Measurements from ENCODE around the gene ZNF211. TPM values are rescaled to one million over a fixed set of nuclear protein-coding genes. Genes with fewer than 3 reads are reported as not detected.

Gene ZNF211
- total RNA-seq, 1 donor from 2014 or later, result 26.5 TPM

DNA sequence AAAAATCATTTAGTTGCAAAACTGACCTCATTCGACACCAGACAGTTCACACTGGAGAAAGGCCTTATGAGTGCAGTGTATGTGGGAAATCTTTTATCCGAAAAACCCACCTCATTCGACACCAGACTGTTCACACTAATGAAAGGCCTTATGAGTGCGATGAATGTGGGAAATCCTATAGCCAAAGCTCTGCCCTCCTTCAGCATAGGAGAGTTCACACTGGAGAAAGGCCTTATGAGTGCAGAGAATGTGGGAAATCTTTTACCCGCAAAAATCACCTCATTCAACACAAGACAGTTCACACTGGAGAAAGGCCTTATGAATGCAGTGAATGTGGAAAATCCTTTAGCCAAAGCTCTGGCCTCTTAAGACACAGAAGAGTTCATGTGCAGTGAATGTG is 26.0 kb upstream of the ZNF211 start:
- peaks cover 59% of the 10 kb centered on the region for H3K36me3 Mint-ChIP-seq
- no peak overlapping the region for H3K4me3 Mint-ChIP-seq
- no peaks in the 10 kb centered on the region for H3K27me3 Mint-ChIP-seq
- no peak overlapping the region for H3K27ac Mint-ChIP-seq
- peaks cover 27% of the 10 kb centered on the region for H3K9me3 Mint-ChIP-seq
- DNase-seq (ENCODE audit: extremely low spot score, unreplicated experiment), result no peak
- TF ChIP-seq, protein P1, sequence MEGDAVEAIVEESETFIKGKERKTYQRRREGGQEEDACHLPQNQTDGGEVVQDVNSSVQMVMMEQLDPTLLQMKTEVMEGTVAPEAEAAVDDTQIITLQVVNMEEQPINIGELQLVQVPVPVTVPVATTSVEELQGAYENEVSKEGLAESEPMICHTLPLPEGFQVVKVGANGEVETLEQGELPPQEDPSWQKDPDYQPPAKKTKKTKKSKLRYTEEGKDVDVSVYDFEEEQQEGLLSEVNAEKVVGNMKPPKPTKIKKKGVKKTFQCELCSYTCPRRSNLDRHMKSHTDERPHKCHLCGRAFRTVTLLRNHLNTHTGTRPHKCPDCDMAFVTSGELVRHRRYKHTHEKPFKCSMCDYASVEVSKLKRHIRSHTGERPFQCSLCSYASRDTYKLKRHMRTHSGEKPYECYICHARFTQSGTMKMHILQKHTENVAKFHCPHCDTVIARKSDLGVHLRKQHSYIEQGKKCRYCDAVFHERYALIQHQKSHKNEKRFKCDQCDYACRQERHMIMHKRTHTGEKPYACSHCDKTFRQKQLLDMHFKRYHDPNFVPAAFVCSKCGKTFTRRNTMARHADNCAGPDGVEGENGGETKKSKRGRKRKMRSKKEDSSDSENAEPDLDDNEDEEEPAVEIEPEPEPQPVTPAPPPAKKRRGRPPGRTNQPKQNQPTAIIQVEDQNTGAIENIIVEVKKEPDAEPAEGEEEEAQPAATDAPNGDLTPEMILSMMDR (conservative IDR thresholded peaks at IDR 0.05), result no peak
- no peaks in the 10 kb centered on the region for H3K4me1 Mint-ChIP-seq (ENCODE audit: unreplicated experiment)

DNA sequence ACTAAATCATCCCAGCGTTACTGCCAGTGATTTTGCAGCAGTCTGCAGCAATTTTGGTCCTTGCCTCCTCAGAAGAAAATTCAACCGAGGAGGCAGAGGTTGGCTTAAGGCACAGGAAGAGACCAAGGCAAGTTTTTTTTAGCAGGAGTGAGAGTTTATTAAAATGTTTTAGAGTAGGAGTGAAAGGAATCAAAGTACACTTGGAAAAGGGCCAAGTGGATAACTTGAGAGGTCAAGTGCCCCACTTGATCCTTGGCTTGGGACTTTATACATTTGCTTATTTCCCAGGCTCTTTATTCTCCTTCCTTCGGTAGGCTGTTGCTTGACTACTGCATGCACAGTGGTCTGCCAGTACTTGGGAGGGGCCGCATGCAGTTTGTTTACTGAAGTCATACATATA is 21.9 kb upstream of the ZNF211 start:
- no peaks in the 10 kb centered on the region for H3K27me3 Mint-ChIP-seq
- peaks cover 41% of the 10 kb centered on the region for H3K36me3 Mint-ChIP-seq
- H3K9me3 Mint-ChIP-seq, result peaks cover 15% of the 10 kb centered on the region
- DNase-seq (ENCODE audit: extremely low spot score, unreplicated experiment), result no peak
- no peak overlapping the region for H3K4me3 Mint-ChIP-seq
- peaks cover 8% of the 10 kb centered on the region for H3K4me1 Mint-ChIP-seq (ENCODE audit: unreplicated experiment)
- H3K27ac Mint-ChIP-seq, result no peak overlapping the region
- TF ChIP-seq, protein P1 (conservative IDR thresholded peaks at IDR 0.05), result no peak

DNA sequence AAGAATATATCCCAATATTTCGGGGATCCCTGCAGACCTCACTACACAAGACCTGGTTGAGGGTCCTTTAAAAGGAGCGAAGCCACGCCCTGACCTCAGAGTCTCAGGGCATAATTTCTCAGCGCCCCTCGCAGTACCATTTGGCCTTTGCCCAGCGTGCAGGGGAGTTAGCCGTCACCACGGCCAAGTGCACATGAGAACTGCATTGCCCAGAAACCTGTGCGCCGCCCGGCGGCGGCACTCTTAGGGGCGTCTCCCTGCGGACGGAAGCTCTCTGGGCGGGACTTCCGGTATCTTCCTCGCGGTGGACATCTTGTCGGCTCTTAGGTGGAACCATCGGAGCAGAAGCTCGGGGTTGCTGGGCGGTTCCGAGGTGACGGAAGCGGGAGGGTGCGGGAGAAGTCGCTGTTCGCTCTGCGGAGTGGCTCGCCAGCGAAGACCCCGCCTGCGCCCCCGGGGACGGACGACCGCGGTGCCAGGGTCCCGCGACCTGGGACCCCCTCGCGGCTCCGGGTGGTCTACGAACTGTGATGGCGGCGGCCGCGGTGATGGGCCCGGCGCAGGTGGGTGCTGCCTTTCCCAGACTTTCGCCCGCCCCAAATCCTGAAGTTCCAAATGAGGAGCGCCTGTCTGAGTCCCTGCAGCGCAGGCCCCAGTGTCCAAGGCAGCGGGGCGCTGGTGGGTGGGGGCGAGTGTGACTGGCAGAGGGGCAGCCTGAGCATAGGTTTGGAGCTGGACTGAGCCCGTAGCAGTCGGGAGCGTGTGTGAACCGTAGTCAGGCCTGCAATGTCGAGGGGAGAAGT is 18.8 kb upstream of the ZNF211 start, which contains the start of gene ZNF134:
ZNF134 (plus strand) TSS at position 302 of the 803 bp plus-strand sequence. CDS start 5,227 bp downstream, outside the sequence.
- peaks cover 50% of the 10 kb centered on the region for H3K36me3 Mint-ChIP-seq
- H3K4me1 Mint-ChIP-seq (ENCODE audit: unreplicated experiment), result peaks cover 8% of the 10 kb centered on the region
- H3K9me3 Mint-ChIP-seq, result peaks cover 32% of the 10 kb centered on the region
- no peaks in the 10 kb centered on the region for H3K27me3 Mint-ChIP-seq
- peak; percentile 94 for DNase-seq (ENCODE audit: extremely low spot score, unreplicated experiment)
- TF ChIP-seq, protein P1 (conservative IDR thresholded peaks at IDR 0.05), result peak; percentile 20
- H3K27ac Mint-ChIP-seq, result peak within 1 kb of the TSS; percentile 75
- H3K4me3 Mint-ChIP-seq, result peak within 1 kb of the TSS; percentile 93

DNA sequence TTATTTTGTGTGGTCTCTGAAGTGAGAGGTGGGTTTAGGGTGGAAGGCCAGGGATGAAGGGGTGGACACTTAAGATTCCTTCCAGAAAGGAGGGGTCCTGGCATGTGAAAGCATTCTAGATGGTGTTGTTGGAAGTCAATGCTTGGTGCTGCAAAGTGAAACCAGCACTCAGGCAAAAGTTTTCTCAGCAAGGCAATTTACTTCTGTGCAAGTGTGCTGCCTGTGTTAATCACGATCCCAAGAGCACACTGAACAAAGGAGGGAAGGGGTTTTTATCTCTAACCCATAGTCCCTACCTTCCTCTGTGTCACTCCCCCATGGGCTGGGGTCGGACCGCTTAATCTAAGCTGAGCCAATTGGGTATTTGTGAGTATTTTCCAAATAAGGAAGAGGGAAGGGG is 17.6 kb upstream of the ZNF211 start:
- H3K36me3 Mint-ChIP-seq, result peaks cover 62% of the 10 kb centered on the region
- TF ChIP-seq, protein P1 (conservative IDR thresholded peaks at IDR 0.05), result no peak
- peaks cover 8% of the 10 kb centered on the region for H3K4me1 Mint-ChIP-seq (ENCODE audit: unreplicated experiment)
- H3K9me3 Mint-ChIP-seq, result peaks cover 44% of the 10 kb centered on the region
- H3K27ac Mint-ChIP-seq, result no peak overlapping the region
- H3K27me3 Mint-ChIP-seq, result no peaks in the 10 kb centered on the region
- no peak for DNase-seq (ENCODE audit: extremely low spot score, unreplicated experiment)
- H3K4me3 Mint-ChIP-seq, result peak overlapping the region; percentile 93

DNA sequence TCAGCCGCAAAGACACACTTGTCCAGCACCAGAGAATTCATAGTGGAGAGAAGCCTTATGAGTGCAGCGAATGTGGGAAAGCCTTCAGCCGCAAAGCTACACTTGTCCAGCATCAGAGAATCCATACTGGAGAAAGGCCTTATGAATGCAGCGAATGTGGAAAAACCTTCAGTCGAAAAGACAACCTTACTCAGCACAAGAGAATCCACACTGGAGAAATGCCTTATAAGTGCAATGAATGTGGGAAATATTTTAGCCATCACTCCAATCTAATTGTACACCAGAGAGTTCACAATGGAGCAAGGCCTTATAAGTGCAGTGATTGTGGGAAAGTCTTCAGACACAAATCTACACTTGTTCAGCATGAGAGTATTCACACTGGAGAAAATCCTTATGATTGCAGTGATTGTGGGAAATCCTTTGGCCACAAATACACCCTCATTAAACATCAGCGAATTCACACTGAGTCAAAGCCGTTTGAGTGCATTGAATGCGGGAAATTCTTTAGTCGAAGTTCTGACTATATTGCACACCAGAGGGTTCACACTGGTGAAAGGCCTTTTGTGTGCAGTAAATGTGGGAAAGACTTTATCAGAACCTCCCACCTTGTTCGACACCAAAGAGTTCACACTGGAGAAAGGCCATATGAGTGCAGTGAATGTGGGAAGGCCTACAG is 12.2 kb upstream of the ZNF211 start:
- H3K36me3 Mint-ChIP-seq, result peaks cover 89% of the 10 kb centered on the region
- peaks cover 39% of the 10 kb centered on the region for H3K9me3 Mint-ChIP-seq
- no peak overlapping the region for H3K4me3 Mint-ChIP-seq
- no peak for DNase-seq (ENCODE audit: extremely low spot score, unreplicated experiment)
- TF ChIP-seq, protein P1 (conservative IDR thresholded peaks at IDR 0.05), result no peak
- H3K27me3 Mint-ChIP-seq, result no peaks in the 10 kb centered on the region
- H3K27ac Mint-ChIP-seq, result no peak overlapping the region
- H3K4me1 Mint-ChIP-seq (ENCODE audit: unreplicated experiment), result no peaks in the 10 kb centered on the region

All from type B pancreatic cell (in vitro differentiated cells).